ENCODE results near the gene CCDC13. TPM values are rescaled to one million over a fixed set of nuclear protein-coding genes. Genes with fewer than 3 reads are reported as not detected.

Gene CCDC13
- total and polyA plus RNA-seq, 2 of the 13 experiments (the other 11 are each of a cell fraction or from before 2014, with no cell fraction given), result 0.22 to 0.51 TPM

DNA sequence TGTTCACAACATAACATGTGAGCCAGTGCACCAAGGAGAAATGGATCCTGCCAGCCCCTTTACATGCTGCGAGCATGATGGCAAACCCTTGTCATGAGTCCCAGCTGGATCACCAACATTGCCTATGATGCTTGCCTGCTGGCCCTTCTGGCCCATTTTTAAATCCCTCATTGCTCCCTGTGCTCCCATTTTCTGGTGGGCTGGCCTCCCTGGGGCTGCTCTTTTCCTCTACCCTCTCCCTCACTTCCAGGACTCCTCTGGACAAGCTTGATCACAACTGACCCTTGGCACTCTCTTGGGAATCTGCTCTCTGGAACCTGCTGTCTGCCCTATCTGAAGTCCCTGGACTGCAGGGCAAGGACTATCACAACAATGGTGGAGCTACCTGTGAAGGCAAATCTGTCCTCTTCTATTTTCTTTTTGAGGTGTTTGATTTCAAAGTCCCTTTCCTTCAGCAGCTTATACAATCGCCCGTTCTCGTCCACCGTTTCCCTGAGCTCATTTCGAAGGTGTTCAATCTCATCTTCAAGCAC is 16.3 kb downstream of the CCDC13 start:
- DNase-seq (ENCODE audit: low spot score) (no peak), FAIRE-seq (no peak), ATAC-seq (no peak)
- H3K9me3 ChIP-seq (ENCODE audit: low read length), result no peaks in the 10 kb centered on the region
- no peak overlapping the region for H2AFZ ChIP-seq (ENCODE audit: low read length)
- in situ Hi-C loops (cut with HindIII; ENCODE audit: extremely low pct_ligation_motif_present, low pct_unique_long_range_greater_than_20kb), result no loop called here
- TF ChIP-seq ZNF549 (CRISPR knock-in tag; IDR thresholded peaks at IDR 0.05), result 0 out of 2 replicates have a peak, but pooled peaks have one; percentile 23
- TF ChIP-seq ZZZ3 (CRISPR knock-in tag; IDR thresholded peaks at IDR 0.05; ENCODE audit: borderline replicate concordance), result no peak
- TF ChIP-seq TCF12 (IDR thresholded peaks at IDR 0.05), result no peak
- TF ChIP-seq TCF12 (CRISPR knock-in tag; IDR thresholded peaks at IDR 0.05), result no peak
- TF ChIP-seq, protein P1, sequence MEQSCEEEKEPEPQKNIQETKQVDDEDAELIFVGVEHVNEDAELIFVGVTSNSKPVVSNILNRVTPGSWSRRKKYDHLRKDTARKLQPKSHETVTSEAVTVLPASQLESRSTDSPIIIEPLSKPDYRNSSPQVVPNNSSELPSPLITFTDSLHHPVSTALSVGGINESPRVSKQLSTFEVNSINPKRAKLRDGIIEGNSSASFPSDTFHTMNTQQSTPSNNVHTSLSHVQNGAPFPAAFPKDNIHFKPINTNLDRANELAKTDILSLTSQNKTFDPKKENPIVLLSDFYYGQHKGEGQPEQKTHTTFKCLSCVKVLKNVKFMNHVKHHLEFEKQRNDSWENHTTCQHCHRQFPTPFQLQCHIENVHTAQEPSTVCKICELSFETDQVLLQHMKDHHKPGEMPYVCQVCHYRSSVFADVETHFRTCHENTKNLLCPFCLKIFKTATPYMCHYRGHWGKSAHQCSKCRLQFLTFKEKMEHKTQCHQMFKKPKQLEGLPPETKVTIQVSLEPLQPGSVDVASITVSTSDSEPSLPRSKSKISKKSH (CRISPR knock-in tag; IDR thresholded peaks at IDR 0.05; ENCODE audit: borderline replicate concordance), result no peak
- no peak for TF ChIP-seq ZKSCAN5 (CRISPR knock-in tag; IDR thresholded peaks at IDR 0.05)
- no peak for TF ChIP-seq ZNF260 (CRISPR knock-in tag; IDR thresholded peaks at IDR 0.05; ENCODE audit: borderline replicate concordance, low read depth)
- TF ChIP-seq FOXJ3 (CRISPR knock-in tag; IDR thresholded peaks at IDR 0.05; ENCODE audit: borderline replicate concordance), result no peak
- no peak for TF ChIP-seq ZNF180 (CRISPR knock-in tag; IDR thresholded peaks at IDR 0.05; ENCODE audit: borderline replicate concordance, low read depth)
- no peak for TF ChIP-seq SKIL (CRISPR knock-in tag; IDR thresholded peaks at IDR 0.05; ENCODE audit: borderline replicate concordance)
- peak; percentile 59 for TF ChIP-seq HNF4G (IDR thresholded peaks at IDR 0.05; ENCODE audit: borderline replicate concordance, low read depth, low read length)
- TF ChIP-seq HNF4G (CRISPR knock-in tag; IDR thresholded peaks at IDR 0.05; ENCODE audit: borderline replicate concordance, low read depth), result no peak
- TF ChIP-seq HOXD1 (CRISPR knock-in tag; IDR thresholded peaks at IDR 0.05), result no peak
- TF ChIP-seq HNF4A (CRISPR knock-in tag; IDR thresholded peaks at IDR 0.05), result peak; percentile 70
- ChIA-PET CTCF (ENCODE audit: low intra/inter-chr PET ratio, low total read pairs) (interaction anchor here (0.9 kb wide), 1 partner anchor 13 kb away, joined by 3 read pairs; no protein-coding TSS in a partner anchor), POLR2A (interaction anchor here (0.7 to 3.7 kb wide), 16 partner anchors 10 to 175 kb away, joined by 3 to 35 read pairs (median 6); partner anchors contain the start of genes CYP8B1, HIGD1A, NKTR and SEC22C)
- no peak overlapping the region for H3K4me3 ChIP-seq (replicated peaks in 1 of 3; ENCODE audit: insufficient read depth in 1 of 3, low read depth in 2 of 3, low read length in 3 of 3)
- no peaks in the 10 kb centered on the region for H3K27me3 ChIP-seq (ENCODE audit: control insufficient read depth in 1 of 2, insufficient read depth in 2 of 2, low read length in 2 of 2)
- peaks cover 37% of the 10 kb centered on the region for H3K4me1 ChIP-seq (ENCODE audit: insufficient read depth, low read length)
- H3K79me2 ChIP-seq (ENCODE audit: insufficient read depth, low read length), result no peaks in the 10 kb centered on the region
- WGBS (ENCODE audit: low lambda C conversion rate), result 38% methylated on average over 6 of the region's 6 CpGs
- H3K36me3 ChIP-seq (replicated peaks in 1 of 2; ENCODE audit: control insufficient read depth in 1 of 2, insufficient read depth in 2 of 2, low read length in 2 of 2), result no peaks in the 10 kb centered on the region
- BruUV-seq (replicated peaks), result TSS peak; percentile 66
- peak overlapping the region; percentile 60 for H3K4me2 ChIP-seq (ENCODE audit: low read depth, low read length)
- peak overlapping the region; percentile 70 for H3K27ac ChIP-seq (ENCODE audit: extremely low read length, insufficient read depth, low read length)
- intact Hi-C loops (cut with micrococcal nuclease; ENCODE audit: unreplicated experiment), result loop anchor here (2.0 kb wide), 1 partner anchor 44 kb away; no protein-coding TSS in a partner anchor
- no peaks in the 10 kb centered on the region for H4K20me1 ChIP-seq (ENCODE audit: insufficient read depth, low read length)
- peak overlapping the region; percentile 13 for H3K9ac ChIP-seq (ENCODE audit: insufficient read depth, low read depth, low read length)

Measured in HepG2 (cell line).